GM15510 (cell line): ENCODE measurements around the gene SPIN4.

Source experiments
- POLR2A ChIP-seq: IDR thresholded peaks from 3 replicates; pipeline ENCODE4 v1.6.1; 2011; ENCODE audit warnings: borderline replicate concordance; ENCODE audit not compliant: insufficient read length; ENCODE audit errors: extremely low read depth

The SPIN4 gene

GRCh38 chrX:63350941-63351616 lies at the start of gene SPIN4:
SPIN4 (minus strand) TSS chrX:63351332; CDS start chrX:63350819, 513 bp downstream.
- peak; percentile 67 for TF ChIP-seq POLR2A

GRCh38 chrX:63400340-63400739 lies 49.2 kb upstream of the SPIN4 start:
- TF ChIP-seq POLR2A, result no peak

- TF ChIP-seq POLR2A, result no peak
Observed at GRCh38 chrX:63394872-63395271, 43.7 kb upstream of the SPIN4 start.

- no peak for TF ChIP-seq POLR2A
Observed at GRCh38 chrX:63387411-63387810, 36.3 kb upstream of the SPIN4 start.

GRCh38 chrX:63363788-63364187 lies 12.7 kb upstream of the SPIN4 start:
- no peak for TF ChIP-seq POLR2A

GRCh38 chrX:63361494-63361893 lies 10.4 kb upstream of the SPIN4 start:
- no peak for TF ChIP-seq POLR2A

GRCh38 chrX:63354484-63354883 lies 3.4 kb upstream of the SPIN4 start:
- no peak for TF ChIP-seq POLR2A

- no peak for TF ChIP-seq POLR2A
Observed at GRCh38 chrX:63350465-63350877, 661 bp downstream of the SPIN4 start.

- no peak for TF ChIP-seq POLR2A
Observed at GRCh38 chrX:63349307-63349706, 1.8 kb downstream of the SPIN4 start.

GRCh38 chrX:63330681-63331080 lies 20.5 kb downstream of the SPIN4 start:
- no peak for TF ChIP-seq POLR2A

- no peak for TF ChIP-seq POLR2A
Observed at GRCh38 chrX:63327788-63328187, 23.3 kb downstream of the SPIN4 start.

- no peak for TF ChIP-seq POLR2A
Observed at GRCh38 chrX:63299596-63299995, 51.5 kb downstream of the SPIN4 start.
